ENCODE data around the gene AP1M2. TPM values are rescaled to one million over a fixed set of nuclear protein-coding genes. Genes with fewer than 3 reads are reported as not detected.

The AP1M2 gene
- not detected for total RNA-seq
- 10 to 100 TPM in 1 of 2 donors, under 1 TPM in 1; 0.05 to 15.0 TPM for polyA plus RNA-seq
- long read RNA-seq, donor 1 = 0 reads
- long read RNA-seq, donor 2 = 0 reads

DNA sequence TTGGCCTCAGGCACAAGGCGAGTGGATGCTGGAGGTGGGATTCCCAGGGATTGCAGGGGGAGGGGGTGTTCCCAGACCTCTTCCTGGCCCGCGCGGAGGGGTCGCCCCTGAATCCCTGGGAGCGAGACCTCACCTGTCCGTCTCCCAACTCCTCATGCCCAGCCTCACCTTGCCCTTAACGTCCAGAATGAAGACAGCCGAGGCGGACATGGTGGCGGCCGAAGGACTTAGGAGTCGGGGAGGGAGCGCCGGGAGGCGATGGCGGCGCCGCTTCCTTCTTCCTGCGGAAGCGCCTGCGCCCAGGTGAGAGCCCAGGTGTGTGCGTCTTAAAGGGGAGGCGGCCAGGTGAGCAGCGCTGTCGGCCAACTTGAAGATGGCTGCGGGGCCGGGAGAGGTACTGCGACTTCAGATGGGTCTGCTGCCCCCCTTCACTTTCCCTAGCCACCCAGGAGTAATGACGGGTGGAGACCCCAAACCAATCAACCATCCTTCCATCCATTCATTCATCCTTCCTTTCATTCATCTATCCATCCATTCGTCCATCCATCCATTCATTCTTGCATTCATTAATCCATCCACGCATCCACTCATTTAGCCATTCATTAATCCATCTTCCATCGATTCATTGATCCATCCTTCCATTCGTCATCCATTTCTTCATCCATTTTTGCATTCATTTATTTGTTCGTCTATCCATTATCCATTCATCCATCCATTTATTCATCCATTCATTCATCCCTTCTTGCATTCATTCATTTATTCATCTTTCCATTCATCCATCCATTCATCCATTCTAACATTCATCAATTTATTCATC is at the start of gene AP1M2:
Gene AP1M2, minus strand, starts transcription at position 291 of the 817 bp plus-strand sequence. Its CDS starts 81 bp downstream, at position 210.
- 16% methylated on average over 30 to 35 of the region's 35 CpGs for WGBS, 2 donors

GRCh38 chr19:10636304-10636972 is 49.3 kb upstream of the AP1M2 start:
- intact Hi-C loops (cut with DNase I) = no loop called here
- 80 to 81% methylated on average over 37 of the region's 37 CpGs for WGBS, 2 donors
- H3K27me3 ChIP-seq (ENCODE audit: control insufficient read depth in 1 of 2, insufficient read depth in 2 of 2, low read length in 1 of 2) = no peaks in the 10 kb centered on the region
- no peak for DNase-seq
- no peak overlapping the region for H3K4me3 ChIP-seq (ENCODE audit: low read length in 2 of 2)
- H3K36me3 ChIP-seq (ENCODE audit: control insufficient read depth in 1 of 2, insufficient read depth in 2 of 2, low read length in 1 of 2) = peaks cover 0 to 12% of the 10 kb centered on the region in 2 donors
- H3K27ac ChIP-seq (ENCODE audit: low read depth in 1 of 2, low read length in 2 of 2) = no peak overlapping the region
- no peak for ATAC-seq (ENCODE audit: low FRiP score)
- H3K4me1 ChIP-seq (ENCODE audit: control insufficient read depth in 1 of 2, insufficient read depth in 2 of 2, low read length in 2 of 2) = no peaks in the 10 kb centered on the region
- no peaks in the 10 kb centered on the region for H3K9me3 ChIP-seq (ENCODE audit: control insufficient read depth, low read length)

More for the DNA sequence above, at the start of gene AP1M2:
- no peak for ATAC-seq (ENCODE audit: low FRiP score)
- DNase-seq = no peak
- Histone ChIP-seq H3K4me3 (ENCODE audit: low read length in 2 of 2) (no peak within 1 kb of the TSS), H3K27ac (ENCODE audit: low read depth in 1 of 2, low read length in 2 of 2) (no peak within 1 kb of the TSS), H3K36me3 (ENCODE audit: control insufficient read depth in 1 of 2, insufficient read depth in 2 of 2, low read length in 1 of 2) (no peaks in the 10 kb centered on the region), H3K27me3 (ENCODE audit: control insufficient read depth in 1 of 2, insufficient read depth in 2 of 2, low read length in 1 of 2) (no peaks in the 10 kb centered on the region), H3K9me3 (ENCODE audit: control insufficient read depth, low read length) (no peaks in the 10 kb centered on the region), H3K4me1 (ENCODE audit: control insufficient read depth in 1 of 2, insufficient read depth in 2 of 2, low read length in 2 of 2) (no peaks in the 10 kb centered on the region)
- intact Hi-C loops (cut with DNase I) = no loop called here

GRCh38 chr19:10634963-10635362 is 47.9 kb upstream of the AP1M2 start:
- Histone ChIP-seq H3K9me3 (ENCODE audit: control insufficient read depth, low read length) (no peaks in the 10 kb centered on the region), H3K4me3 (ENCODE audit: low read length in 2 of 2) (no peak overlapping the region), H3K27me3 (ENCODE audit: control insufficient read depth in 1 of 2, insufficient read depth in 2 of 2, low read length in 1 of 2) (no peaks in the 10 kb centered on the region), H3K36me3 (ENCODE audit: control insufficient read depth in 1 of 2, insufficient read depth in 2 of 2, low read length in 1 of 2) (peaks cover 0 to 15% of the 10 kb centered on the region in 2 donors), H3K4me1 (ENCODE audit: control insufficient read depth in 1 of 2, insufficient read depth in 2 of 2, low read length in 2 of 2) (no peaks in the 10 kb centered on the region), H3K27ac (ENCODE audit: low read depth in 1 of 2, low read length in 2 of 2) (no peak overlapping the region)
- intact Hi-C loops (cut with DNase I) = no loop called here
- DNase-seq (no peak), ATAC-seq (ENCODE audit: low FRiP score) (no peak)
- WGBS, 2 donors = 89 to 90% methylated on average over 6 of the region's 6 CpGs

GRCh38 chr19:10634430-10634829 is 47.3 kb upstream of the AP1M2 start:
- intact Hi-C loops (cut with DNase I) = no loop called here
- H3K27ac ChIP-seq (ENCODE audit: low read depth in 1 of 2, low read length in 2 of 2) = no peak overlapping the region
- ATAC-seq (ENCODE audit: low FRiP score) = no peak
- peaks cover 0 to 15% of the 10 kb centered on the region in 2 donors for H3K36me3 ChIP-seq (ENCODE audit: control insufficient read depth in 1 of 2, insufficient read depth in 2 of 2, low read length in 1 of 2)
- no peaks in the 10 kb centered on the region for H3K27me3 ChIP-seq (ENCODE audit: control insufficient read depth in 1 of 2, insufficient read depth in 2 of 2, low read length in 1 of 2)
- no peak overlapping the region for H3K4me3 ChIP-seq (ENCODE audit: low read length in 2 of 2)
- WGBS, 2 donors = 86 to 89% methylated on average over 7 of the region's 7 CpGs
- DNase-seq = no peak
- no peaks in the 10 kb centered on the region for H3K9me3 ChIP-seq (ENCODE audit: control insufficient read depth, low read length)
- H3K4me1 ChIP-seq (ENCODE audit: control insufficient read depth in 1 of 2, insufficient read depth in 2 of 2, low read length in 2 of 2) = no peaks in the 10 kb centered on the region

DNA sequence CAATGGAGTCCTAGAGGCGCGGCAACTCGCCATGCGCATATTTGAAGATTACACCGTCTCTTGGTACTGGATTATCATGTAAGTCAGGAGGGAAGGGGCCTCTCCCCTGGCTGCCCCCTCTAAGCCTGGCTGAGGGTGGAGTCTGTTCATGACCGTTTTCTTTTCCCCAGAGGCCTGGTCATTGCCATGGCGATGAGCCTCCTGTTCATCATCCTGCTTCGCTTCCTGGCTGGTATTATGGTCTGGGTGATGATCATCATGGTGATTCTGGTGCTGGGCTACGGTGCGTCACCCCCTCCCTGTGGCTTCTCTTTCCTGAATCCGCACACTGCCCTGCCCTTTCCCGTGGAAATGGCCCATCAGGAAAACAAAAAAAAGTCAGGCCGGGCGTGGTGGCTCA is 44.8 kb upstream of the AP1M2 start:
- Histone ChIP-seq H3K27me3 (ENCODE audit: control insufficient read depth in 1 of 2, insufficient read depth in 2 of 2, low read length in 1 of 2) (no peaks in the 10 kb centered on the region), H3K27ac (ENCODE audit: low read depth in 1 of 2, low read length in 2 of 2) (no peak overlapping the region), H3K9me3 (ENCODE audit: control insufficient read depth, low read length) (no peaks in the 10 kb centered on the region), H3K36me3 (ENCODE audit: control insufficient read depth in 1 of 2, insufficient read depth in 2 of 2, low read length in 1 of 2) (peaks cover 0 to 10% of the 10 kb centered on the region in 2 donors), H3K4me1 (ENCODE audit: control insufficient read depth in 1 of 2, insufficient read depth in 2 of 2, low read length in 2 of 2) (no peaks in the 10 kb centered on the region), H3K4me3 (ENCODE audit: low read length in 2 of 2) (no peak overlapping the region)
- 87 to 88% methylated on average over 14 of the region's 14 CpGs for WGBS, 2 donors
- no peak for ATAC-seq (ENCODE audit: low FRiP score)
- DNase-seq = no peak
- intact Hi-C loops (cut with DNase I) = no loop called here

GRCh38 chr19:10625762-10626138 is 38.6 kb upstream of the AP1M2 start:
- Histone ChIP-seq H3K27ac (ENCODE audit: low read depth in 1 of 2, low read length in 2 of 2) (no peak overlapping the region), H3K4me3 (ENCODE audit: low read length in 2 of 2) (peak overlapping the region in 1 of 2 donors; percentile 52), H3K4me1 (ENCODE audit: control insufficient read depth in 1 of 2, insufficient read depth in 2 of 2, low read length in 2 of 2) (no peaks in the 10 kb centered on the region), H3K27me3 (ENCODE audit: control insufficient read depth in 1 of 2, insufficient read depth in 2 of 2, low read length in 1 of 2) (no peaks in the 10 kb centered on the region), H3K36me3 (ENCODE audit: control insufficient read depth in 1 of 2, insufficient read depth in 2 of 2, low read length in 1 of 2) (peaks cover 0 to 1% of the 10 kb centered on the region in 2 donors), H3K9me3 (ENCODE audit: control insufficient read depth, low read length) (no peaks in the 10 kb centered on the region)
- ATAC-seq (ENCODE audit: low FRiP score) = no peak
- 9 to 15% methylated on average over 8 to 10 of the region's 10 CpGs for WGBS, 2 donors
- no peak for DNase-seq
- intact Hi-C loops (cut with DNase I) = no loop called here

GRCh38 chr19:10625003-10625761 is 38.1 kb upstream of the AP1M2 start, which contains the start of gene SLC44A2:
Gene SLC44A2 (plus strand): TSS chr19:10625553. CDS start chr19:10625634, 81 bp downstream.
- WGBS, 2 donors = 5 to 6% methylated on average over 43 to 53 of the region's 53 CpGs
- no peak within 1 kb of the TSS for H3K27ac ChIP-seq (ENCODE audit: low read depth in 1 of 2, low read length in 2 of 2)
- H3K36me3 ChIP-seq (ENCODE audit: control insufficient read depth in 1 of 2, insufficient read depth in 2 of 2, low read length in 1 of 2) = peaks cover 0 to 1% of the 10 kb centered on the region in 2 donors
- ATAC-seq (ENCODE audit: low FRiP score) (peak; percentile 97), DNase-seq (peak; percentile 86 to 92)
- H3K4me3 ChIP-seq (ENCODE audit: low read length in 2 of 2) = peak within 1 kb of the TSS; percentile 11 to 52
- H3K9me3 ChIP-seq (ENCODE audit: control insufficient read depth, low read length) = no peaks in the 10 kb centered on the region
- H3K27me3 ChIP-seq (ENCODE audit: control insufficient read depth in 1 of 2, insufficient read depth in 2 of 2, low read length in 1 of 2) = no peaks in the 10 kb centered on the region
- no peaks in the 10 kb centered on the region for H3K4me1 ChIP-seq (ENCODE audit: control insufficient read depth in 1 of 2, insufficient read depth in 2 of 2, low read length in 2 of 2)
- intact Hi-C loops (cut with DNase I) = no loop called here

GRCh38 chr19:10624585-10624984 is 37.5 kb upstream of the AP1M2 start:
- DNase-seq (no peak), ATAC-seq (ENCODE audit: low FRiP score) (no peak)
- 78 to 86% methylated on average over 6 of the region's 6 CpGs for WGBS, 2 donors
- intact Hi-C loops (cut with DNase I) = no loop called here
- Histone ChIP-seq H3K27me3 (ENCODE audit: control insufficient read depth in 1 of 2, insufficient read depth in 2 of 2, low read length in 1 of 2) (no peaks in the 10 kb centered on the region), H3K36me3 (ENCODE audit: control insufficient read depth in 1 of 2, insufficient read depth in 2 of 2, low read length in 1 of 2) (peaks cover 0 to 1% of the 10 kb centered on the region in 2 donors), H3K4me1 (ENCODE audit: control insufficient read depth in 1 of 2, insufficient read depth in 2 of 2, low read length in 2 of 2) (no peaks in the 10 kb centered on the region), H3K9me3 (ENCODE audit: control insufficient read depth, low read length) (no peaks in the 10 kb centered on the region), H3K27ac (ENCODE audit: low read depth in 1 of 2, low read length in 2 of 2) (no peak overlapping the region), H3K4me3 (ENCODE audit: low read length in 2 of 2) (no peak overlapping the region)
